Common myeloid progenitor, CD34-positive (primary cell): ENCODE results near the gene DCUN1D5.

Source experiments
- CTCF ChIA-PET: fragments of 350-600 bp; sonication (Branson Sonifier 250); formaldehyde crosslinking; loops from one replicate; lab custom pipeline; 2021; ENCODE audit warnings: antibody characterized with exemption; lab: Charles Lee
- POLR2A ChIA-PET: fragments of 350-600 bp; sonication (Branson Sonifier 250); formaldehyde crosslinking; loops from one replicate; lab custom pipeline; 2021; ENCODE audit warnings: antibody characterized with exemption; lab: Charles Lee
- DNase-seq, 3 donors: peaks; one replicate each; pipeline versions ENCODE4 v3.0.0 to v3.0.0-alpha.2; 2013
- H3K27ac ChIP-seq, 2 experiments: 1 replicate in 1 of 2; 2 replicates in 1 of 2; pipeline ENCODE4 v1.7.0; 2013; ENCODE audit warnings: inconsistent platforms in 2 of 2, low read length in 2 of 2, mild to moderate bottlenecking in 2 of 2, low read depth in 1 of 2, moderate library complexity in 1 of 2; ENCODE audit not compliant: severe bottlenecking in 2 of 2, insufficient read depth in 1 of 2, poor library complexity in 1 of 2
- H3K27me3 ChIP-seq, 5 experiments: replicated peaks in 2 of 5; 1 replicate in 3 of 5; 2 replicates in 2 of 5; pipeline versions ENCODE4 v1.6.1 to v1.7.0; 2013; ENCODE audit warnings: low read length in 4 of 5, mild to moderate bottlenecking in 2 of 5, moderate library complexity in 2 of 5, inconsistent platforms in 1 of 5; ENCODE audit not compliant: insufficient read depth in 5 of 5, control insufficient read depth in 4 of 5
- H3K36me3 ChIP-seq, 4 experiments: 1 replicate in 2 of 4; 2 replicates in 2 of 4; pipeline versions ENCODE4 v1.6.1 to v1.7.0; 2013; ENCODE audit warnings: low read length in 3 of 4, control low read depth in 1 of 4, mild to moderate bottlenecking in 1 of 4; ENCODE audit not compliant: control insufficient read depth in 4 of 4, insufficient read depth in 4 of 4
- H3K4me1 ChIP-seq, 4 experiments: 1 replicate in 3 of 4; 2 replicates in 1 of 4; pipeline versions ENCODE4 v1.6.1 to v1.7.1; 2013; ENCODE audit warnings: low read length in 3 of 4, mild to moderate bottlenecking in 3 of 4, control low read depth in 1 of 4, inconsistent platforms in 1 of 4, moderate library complexity in 1 of 4; ENCODE audit not compliant: control insufficient read depth in 4 of 4, insufficient read depth in 4 of 4; ENCODE audit errors: control extremely low read depth in 1 of 4
- H3K4me3 ChIP-seq, 7 experiments: 1 replicate in 4 of 7; 2 replicates in 3 of 7; pipeline versions ENCODE4 v1.5.1 to v1.7.0; 2013; ENCODE audit warnings: mild to moderate bottlenecking in 7 of 7, low read length in 6 of 7, moderate library complexity in 6 of 7, inconsistent platforms in 2 of 7, low read depth in 2 of 7, control low read depth in 1 of 7; ENCODE audit not compliant: insufficient read depth in 4 of 7, control insufficient read depth in 1 of 7; ENCODE audit errors: extremely low read depth in 1 of 7
- H3K9me3 ChIP-seq, 5 experiments: 1 replicate in 4 of 5; 2 replicates in 1 of 5; pipeline versions ENCODE4 v1.6.1 to v1.7.1; 2013; ENCODE audit warnings: low read length in 4 of 5, mild to moderate bottlenecking in 2 of 5, inconsistent platforms in 1 of 5, low read depth in 1 of 5, moderate library complexity in 1 of 5; ENCODE audit not compliant: control insufficient read depth in 4 of 5, insufficient read depth in 2 of 5; ENCODE audit errors: control extremely low read depth in 1 of 5
- WGBS: methylation state at CpG from one replicate; pipeline ENCODE4 v1.1.5; 2013; ENCODE audit not compliant: insufficient coverage; 5-methylcytosine and 5-hydroxymethylcytosine counted together

The DCUN1D5 gene

DNA sequence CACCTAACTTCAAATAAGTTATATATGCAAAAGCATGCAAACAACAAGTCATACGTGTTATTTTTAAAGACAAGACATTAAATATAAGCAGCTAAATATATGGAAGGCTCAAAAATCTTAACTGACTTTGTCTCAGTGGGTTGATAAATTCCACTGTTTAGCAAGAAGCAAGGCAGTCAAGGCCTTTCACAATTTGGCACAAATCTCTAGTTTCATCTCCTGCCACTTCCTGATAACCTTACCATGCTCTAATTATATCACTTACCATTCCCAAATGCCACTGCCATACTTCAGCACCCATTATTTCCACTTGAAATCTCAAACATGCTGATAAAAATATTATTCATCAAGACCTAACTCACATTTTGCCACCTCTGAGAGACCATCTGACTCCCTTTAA is 24.8 kb downstream of the DCUN1D5 start:
- CTCF ChIA-PET = interaction anchor here (1.4 kb wide), 1 partner anchor 9 kb away, joined by 5 read pairs; no protein-coding TSS in a partner anchor

DNA sequence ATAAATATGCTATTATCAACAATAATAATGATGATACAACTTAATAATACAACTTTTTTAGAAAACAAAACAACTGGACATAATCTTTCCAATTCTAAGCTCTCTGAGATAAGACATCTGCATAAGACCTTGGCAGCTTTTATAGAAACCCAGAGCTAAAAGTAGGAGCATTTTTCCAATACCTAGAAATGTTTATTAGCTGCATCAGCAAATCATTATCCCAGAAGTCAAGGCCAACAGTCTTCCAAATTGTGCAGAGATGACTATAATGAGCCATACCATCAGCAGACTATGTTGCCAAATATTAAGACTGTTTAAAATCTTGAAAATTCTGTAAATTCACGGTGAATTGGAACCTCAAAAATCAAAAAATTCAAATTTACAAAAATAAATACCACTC is 30.3 kb downstream of the DCUN1D5 start:
- no peaks in the 10 kb centered on the region for H3K27me3 ChIP-seq
- POLR2A ChIA-PET = no interaction called here
- H3K9me3 ChIP-seq = no peaks in the 10 kb centered on the region
- no peak overlapping the region for H3K27ac ChIP-seq
- DNase-seq = no peak
- peaks cover 16 to 56% (median 25%) of the 10 kb centered on the region in 4 experiments for H3K36me3 ChIP-seq
- WGBS = no CpG with 5 or more reads among the region's 1 CpG
- peaks cover 0 to 5% (median 0%) of the 10 kb centered on the region in 4 experiments for H3K4me1 ChIP-seq
- CTCF ChIA-PET = no interaction called here
- no peak overlapping the region for H3K4me3 ChIP-seq

More for the DNA sequence above, 24.8 kb downstream of the DCUN1D5 start:
- Histone ChIP-seq H3K4me3 (no peak overlapping the region), H3K4me1 (peaks cover 0 to 5% (median 1%) of the 10 kb centered on the region in 4 experiments), H3K36me3 (peaks cover 13 to 46% (median 22%) of the 10 kb centered on the region in 4 experiments), H3K9me3 (peaks cover 0 to 3% (median 0%) of the 10 kb centered on the region in 5 experiments), H3K27me3 (no peaks in the 10 kb centered on the region), H3K27ac (no peak overlapping the region)
- no peak for DNase-seq
- no CpG with 5 or more reads among the region's 1 CpG for WGBS
- POLR2A ChIA-PET = no interaction called here

DNA sequence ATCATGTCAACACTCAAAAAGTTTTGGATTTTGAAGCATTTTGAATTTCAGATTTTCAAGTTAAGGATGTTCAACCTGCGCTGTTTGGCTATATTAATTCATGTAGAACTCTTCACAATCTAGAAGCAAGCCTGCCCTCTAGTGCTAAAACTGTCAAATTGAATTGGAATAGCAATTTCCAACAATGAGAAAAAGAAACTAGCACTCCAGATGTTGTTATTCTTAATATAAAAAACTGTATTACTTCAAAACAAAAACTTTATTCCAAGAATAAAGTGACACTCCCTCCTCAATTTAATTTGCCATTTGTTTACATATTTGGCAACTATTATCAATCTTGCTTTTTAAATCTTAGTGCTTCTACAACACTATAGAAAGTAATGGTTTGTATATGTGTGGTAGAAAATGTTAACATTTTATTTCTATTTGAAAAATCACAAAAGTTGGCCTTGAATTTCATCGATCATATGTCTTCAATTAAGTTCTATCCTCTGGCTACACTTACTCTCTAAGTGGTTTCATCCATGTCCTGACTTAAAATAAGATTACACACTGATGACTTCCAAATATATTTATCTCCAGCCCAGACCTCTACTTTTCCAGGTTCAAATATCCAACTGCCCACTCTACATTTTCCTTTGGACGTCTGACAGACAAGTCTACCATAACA is 36.6 kb downstream of the DCUN1D5 start:
- WGBS = 72% methylated on average over 2 of the region's 3 CpGs
- CTCF ChIA-PET = interaction anchor here (0.7 to 1.4 kb wide), 4 partner anchors 12 to 135 kb away, joined by 3 to 4 read pairs (median 4); no protein-coding TSS in a partner anchor
- POLR2A ChIA-PET = no interaction called here

DNA sequence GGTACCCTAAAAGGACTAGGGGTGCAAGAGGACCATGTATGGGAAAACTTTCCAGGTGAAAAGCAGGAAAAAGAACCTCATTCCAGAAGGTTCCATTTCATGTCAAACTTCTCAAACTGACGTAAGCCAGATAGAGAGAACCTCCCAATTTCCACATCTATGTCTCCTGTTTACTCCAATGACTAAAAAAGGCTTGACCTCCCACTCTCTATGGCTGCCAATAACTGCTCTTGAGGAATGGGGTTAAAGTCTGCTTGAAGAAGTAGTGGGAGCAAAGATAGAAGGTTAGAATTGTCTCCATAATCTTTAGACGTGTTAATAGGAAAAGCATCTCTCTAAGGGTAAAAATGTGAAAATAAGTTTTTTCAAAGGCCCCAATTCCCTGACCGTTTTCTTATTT is 38.0 kb downstream of the DCUN1D5 start:
- Histone ChIP-seq H3K4me1 (no peaks in the 10 kb centered on the region), H3K9me3 (no peaks in the 10 kb centered on the region), H3K27me3 (no peaks in the 10 kb centered on the region), H3K36me3 (peaks cover 0 to 4% (median under 1%) of the 10 kb centered on the region in 4 experiments), H3K27ac (no peak overlapping the region), H3K4me3 (no peak overlapping the region)
- POLR2A ChIA-PET = no interaction called here
- DNase-seq = no peak
- no CpG with 5 or more reads among the region's 3 CpGs for WGBS
- CTCF ChIA-PET = interaction anchor here (1.2 to 1.4 kb wide), 2 partner anchors 11 to 134 kb away, joined by 4 read pairs; no protein-coding TSS in a partner anchor

More for the DNA sequence above, 36.6 kb downstream of the DCUN1D5 start:
- DNase-seq = peak; percentile 30 to 65 (median 65)
- no peak overlapping the region for H3K4me3 ChIP-seq
- peaks cover 0 to 10% (median 1%) of the 10 kb centered on the region in 4 experiments for H3K36me3 ChIP-seq
- H3K27me3 ChIP-seq = no peaks in the 10 kb centered on the region
- H3K9me3 ChIP-seq = no peaks in the 10 kb centered on the region
- peak overlapping the region in 1 of 2 experiments; percentile 19 for H3K27ac ChIP-seq
- peaks cover 0 to 5% (median 0%) of the 10 kb centered on the region in 4 experiments for H3K4me1 ChIP-seq

DNA sequence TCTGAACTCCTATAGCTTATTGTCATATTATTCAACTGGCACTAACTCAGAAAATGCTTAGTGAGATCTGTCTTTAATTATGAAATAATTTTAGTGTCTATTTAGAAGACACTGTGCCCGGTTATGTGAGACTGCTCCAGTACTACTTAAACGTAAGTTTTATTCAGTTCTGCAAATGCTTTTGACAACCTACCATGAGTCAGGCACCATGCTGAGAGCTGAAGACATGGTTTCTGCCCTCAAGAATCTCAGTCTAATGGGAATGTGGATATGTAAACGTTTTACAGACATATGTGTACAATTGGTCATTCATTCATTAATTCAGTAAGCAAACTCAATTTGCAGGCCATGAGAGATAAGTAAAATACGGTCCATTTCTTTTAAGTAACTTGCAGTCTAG is 40.0 kb downstream of the DCUN1D5 start:
- Histone ChIP-seq H3K9me3 (no peaks in the 10 kb centered on the region), H3K27me3 (peaks cover 0 to 2% (median 0%) of the 10 kb centered on the region in 5 experiments), H3K36me3 (no peaks in the 10 kb centered on the region), H3K4me3 (no peak overlapping the region), H3K27ac (no peak overlapping the region), H3K4me1 (no peaks in the 10 kb centered on the region)
- ChIA-PET CTCF (interaction anchor here (1.3 to 1.4 kb wide), 2 partner anchors 16 to 137 kb away, joined by 3 to 4 read pairs; no protein-coding TSS in a partner anchor), POLR2A (no interaction called here)
- WGBS = no CpG with 5 or more reads among the region's 4 CpGs
- no peak for DNase-seq

DNA sequence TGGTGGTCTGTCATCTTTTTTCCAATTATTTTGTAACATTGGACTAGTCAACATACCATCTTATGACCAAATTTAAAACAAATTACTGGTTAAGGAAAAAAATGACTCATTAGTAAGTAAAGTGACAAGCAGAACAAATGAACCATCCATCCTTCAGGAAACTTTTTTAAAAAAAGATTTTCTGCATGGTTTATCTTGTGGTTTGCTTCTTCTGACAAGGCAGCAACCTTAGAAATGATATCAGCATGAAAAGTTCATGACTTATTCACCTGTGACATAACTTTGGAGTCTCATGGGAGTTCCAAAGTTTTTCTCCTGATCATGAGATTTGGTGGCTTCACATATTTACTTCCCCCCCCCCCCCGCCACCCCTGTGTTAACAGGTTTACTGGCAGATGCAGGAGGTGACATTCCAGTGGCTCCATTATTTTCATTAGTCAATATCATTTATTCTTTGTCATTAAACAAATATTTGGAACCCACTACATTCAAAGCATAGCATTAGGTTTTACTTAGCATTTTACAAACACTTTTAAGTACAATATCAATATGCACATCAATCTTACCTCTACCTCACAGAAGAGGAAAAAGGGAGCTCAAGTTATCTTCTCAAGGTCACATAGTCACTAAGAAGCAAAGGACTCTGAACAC is 40.7 kb downstream of the DCUN1D5 start:
- ChIA-PET POLR2A (no interaction called here), CTCF (interaction anchor here (1.3 to 1.4 kb wide), 2 partner anchors 15 to 136 kb away, joined by 3 to 4 read pairs; no protein-coding TSS in a partner anchor)
- H3K27me3 ChIP-seq = peaks cover 0 to 2% (median 0%) of the 10 kb centered on the region in 5 experiments
- no CpG with 5 or more reads among the region's 1 CpG for WGBS
- DNase-seq = no peak
- no peak overlapping the region for H3K27ac ChIP-seq
- no peaks in the 10 kb centered on the region for H3K9me3 ChIP-seq
- H3K4me3 ChIP-seq = no peak overlapping the region
- no peaks in the 10 kb centered on the region for H3K36me3 ChIP-seq
- no peaks in the 10 kb centered on the region for H3K4me1 ChIP-seq

DNA sequence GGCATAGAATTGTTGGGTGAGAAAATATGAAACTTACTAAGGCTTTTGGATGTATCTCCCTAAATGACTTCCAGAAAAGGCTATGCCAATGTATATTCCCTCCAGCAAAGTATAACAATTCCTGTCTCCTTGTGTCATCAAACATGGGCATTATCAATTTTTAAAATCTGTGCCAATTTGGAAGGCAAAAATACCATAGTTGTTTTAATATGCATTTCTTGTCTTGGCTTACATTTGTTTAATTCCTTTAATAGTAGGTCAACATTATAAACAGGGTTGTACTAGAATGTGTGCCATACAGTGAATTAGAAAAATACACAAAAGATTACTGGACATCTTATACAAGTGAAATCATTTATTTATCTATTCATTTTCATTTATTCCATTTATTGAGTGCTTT is 41.6 kb downstream of the DCUN1D5 start:
- no peak overlapping the region for H3K4me3 ChIP-seq
- no peaks in the 10 kb centered on the region for H3K4me1 ChIP-seq
- H3K9me3 ChIP-seq = no peaks in the 10 kb centered on the region
- no peaks in the 10 kb centered on the region for H3K36me3 ChIP-seq
- H3K27ac ChIP-seq = no peak overlapping the region
- ChIA-PET POLR2A (no interaction called here), CTCF (interaction anchor here (1.4 kb wide), 1 partner anchor 14 kb away, joined by 3 read pairs; no protein-coding TSS in a partner anchor)
- peaks cover 0 to 2% (median 0%) of the 10 kb centered on the region in 5 experiments for H3K27me3 ChIP-seq
- no peak for DNase-seq
